Activated CD8-positive, alpha-beta memory T cell treated with anti-CD3 and anti-CD28 coated beads for 1 hour (primary cell): Measurements from ENCODE around the gene UQCC2.

Source experiments
- DNase-seq, 2 donors: peaks; one replicate each; pipeline ENCODE4 v3.0.0-alpha.2; 2020; ENCODE audit warnings: low read depth in 1 of 2; ENCODE audit errors: extremely low read depth in 1 of 2

Gene UQCC2

DNA sequence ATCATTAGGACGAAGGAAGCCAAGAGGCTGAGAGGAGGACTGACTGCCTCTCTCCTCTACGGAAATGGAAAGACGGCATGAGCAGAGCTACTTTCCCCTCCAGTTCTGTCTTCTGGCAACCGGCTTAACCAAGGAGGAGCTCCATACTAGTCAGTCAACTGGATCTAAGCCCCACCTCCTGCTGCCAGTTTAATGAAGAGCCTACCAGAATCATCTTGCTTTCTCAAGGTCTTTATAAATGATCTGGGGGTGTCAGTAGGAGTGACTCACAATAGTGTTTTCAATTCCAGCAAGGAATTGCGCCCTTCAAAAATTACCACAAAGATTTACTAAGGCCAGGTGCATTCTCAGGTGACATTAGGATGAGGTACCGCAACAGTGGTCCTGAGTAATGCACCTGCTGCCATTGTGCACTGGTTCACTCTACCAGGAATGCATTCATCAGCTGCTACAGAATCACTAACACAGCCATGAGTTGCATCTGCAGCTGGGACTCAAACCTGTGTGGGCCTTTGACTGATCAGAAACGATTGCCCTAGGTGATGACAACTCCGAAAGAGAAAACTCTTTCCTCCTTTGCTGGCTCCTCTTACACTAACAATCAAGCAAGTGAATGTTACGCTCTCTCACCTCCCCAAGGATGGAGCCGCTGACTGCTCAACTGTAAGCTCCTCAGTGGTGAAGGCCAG lies 2.8 kb downstream of the UQCC2 start:
- no peak for DNase-seq

DNA sequence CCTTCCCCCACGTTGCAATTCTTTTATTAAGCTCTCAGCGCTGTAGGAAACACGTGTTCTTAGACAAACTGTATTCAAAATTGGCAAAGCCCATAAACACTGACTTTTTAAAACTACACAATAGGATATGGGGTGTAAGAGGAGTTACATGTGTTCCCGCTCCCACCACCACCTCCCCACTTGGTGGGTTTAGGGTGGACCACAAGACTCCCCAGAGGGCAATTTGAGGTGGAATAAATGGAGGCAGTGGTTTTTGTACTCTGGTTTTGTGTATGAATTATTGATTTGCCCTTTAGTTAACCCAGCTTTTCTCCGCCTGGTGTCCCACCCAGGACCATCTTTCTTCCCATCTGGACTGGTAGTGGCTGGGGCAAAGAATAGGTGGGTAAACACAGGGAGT lies 3.7 kb downstream of the UQCC2 start:
- DNase-seq: no peak

DNA sequence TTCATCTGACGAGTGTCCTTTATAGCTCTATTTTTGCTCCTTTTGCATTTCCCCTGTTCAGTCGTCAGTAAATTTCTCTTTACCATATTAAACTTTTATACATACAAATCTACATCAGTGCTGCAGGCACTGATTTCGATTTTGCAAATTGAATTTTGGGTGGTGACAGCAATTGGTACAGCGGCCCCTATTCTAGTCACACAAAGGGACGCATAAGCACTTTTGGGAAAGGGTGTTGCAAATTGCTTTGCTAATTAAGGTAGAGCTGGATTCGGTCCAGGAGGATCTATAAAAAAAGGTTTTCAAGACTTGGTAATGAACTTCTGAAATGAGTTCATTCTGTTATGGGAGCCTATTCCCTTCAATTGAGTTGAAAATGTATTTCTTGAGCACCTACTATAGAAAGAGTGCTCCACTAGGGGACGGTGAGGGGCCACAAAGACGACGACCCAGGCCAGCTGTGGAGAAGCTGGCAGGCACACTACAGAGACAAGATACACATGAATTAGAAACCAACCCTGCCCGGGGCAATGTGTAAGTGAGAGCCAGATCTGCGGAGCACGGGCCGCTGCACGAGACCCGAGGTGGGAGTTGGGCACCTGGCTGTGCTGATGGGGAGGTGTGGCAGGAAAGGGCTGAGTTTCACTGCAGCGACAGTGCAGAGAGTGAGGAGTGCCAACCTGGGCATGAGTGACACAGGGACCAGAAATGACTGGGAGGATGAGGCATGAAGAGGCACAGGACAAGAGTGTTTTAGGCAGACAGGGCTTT lies 5.4 kb downstream of the UQCC2 start:
- no peak for DNase-seq

DNA sequence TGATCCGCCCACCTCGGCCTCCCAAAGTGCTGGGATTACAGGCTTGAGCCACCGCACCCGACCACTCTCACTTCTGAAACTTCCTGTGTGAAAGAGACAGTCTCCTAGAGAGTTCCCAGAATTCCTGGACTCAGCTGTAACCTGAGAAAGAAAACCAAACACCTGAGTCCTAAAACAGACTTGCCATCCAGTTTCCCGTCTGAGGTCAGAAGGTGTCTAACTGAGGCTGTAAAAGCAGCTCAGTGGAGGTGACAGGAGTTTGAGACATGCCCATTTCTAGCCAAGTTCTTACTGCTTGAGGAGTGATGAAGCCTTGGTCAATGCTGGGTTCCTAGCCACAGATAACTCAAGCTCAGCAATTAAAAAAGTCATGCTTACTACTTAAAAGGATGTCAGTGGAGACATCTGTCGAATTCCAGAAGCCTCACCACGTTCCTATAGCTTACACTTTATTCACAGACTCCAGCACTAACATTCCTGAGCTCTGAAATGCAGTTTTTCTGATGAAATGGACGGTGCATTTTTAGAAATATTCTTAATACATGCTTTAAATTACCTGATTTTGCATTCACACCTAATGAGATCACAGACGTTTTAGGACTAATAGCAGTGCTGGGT lies 6.1 kb downstream of the UQCC2 start:
- no peak for DNase-seq

DNA sequence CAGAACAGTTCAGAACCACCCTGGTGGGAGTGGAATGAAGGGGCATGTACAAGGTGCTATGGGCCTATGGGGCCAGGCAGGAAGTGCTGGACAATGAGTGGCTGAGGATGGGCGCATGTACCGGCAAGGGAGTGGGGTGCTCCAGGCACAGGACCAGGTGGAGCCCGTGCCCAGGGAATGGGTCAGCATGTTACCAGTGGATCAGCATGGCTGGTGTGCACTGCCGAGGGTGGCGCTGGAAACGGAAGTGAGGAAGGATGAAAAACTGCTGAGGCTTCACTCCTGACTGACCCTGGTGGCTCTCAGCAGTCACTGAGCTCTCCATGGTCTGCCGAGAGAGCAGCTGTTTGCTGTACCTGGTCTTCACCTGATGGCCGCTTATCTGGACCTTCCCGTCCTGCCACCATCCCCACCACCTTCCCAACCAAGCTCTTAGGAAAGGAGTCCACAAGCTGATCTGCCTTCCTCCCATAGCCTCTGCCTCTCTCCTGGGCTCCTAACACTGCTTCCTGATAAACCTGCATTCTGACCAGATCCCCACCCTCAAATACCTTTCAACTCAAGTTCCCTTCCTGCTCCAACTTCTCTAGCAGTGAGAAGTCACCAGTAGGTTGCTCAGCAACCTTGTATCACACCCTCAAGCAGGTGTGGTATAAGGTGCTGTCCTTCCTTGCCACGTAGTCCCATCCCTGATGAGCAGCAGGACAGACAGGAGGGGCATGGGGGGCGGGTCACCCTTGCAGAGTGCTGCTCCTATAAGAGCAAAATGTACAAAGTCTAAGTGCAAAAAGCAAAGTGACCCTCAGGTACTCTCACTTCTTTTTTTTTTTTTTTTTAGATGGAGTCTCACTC lies 7.1 kb downstream of the UQCC2 start:
- DNase-seq: no peak

DNA sequence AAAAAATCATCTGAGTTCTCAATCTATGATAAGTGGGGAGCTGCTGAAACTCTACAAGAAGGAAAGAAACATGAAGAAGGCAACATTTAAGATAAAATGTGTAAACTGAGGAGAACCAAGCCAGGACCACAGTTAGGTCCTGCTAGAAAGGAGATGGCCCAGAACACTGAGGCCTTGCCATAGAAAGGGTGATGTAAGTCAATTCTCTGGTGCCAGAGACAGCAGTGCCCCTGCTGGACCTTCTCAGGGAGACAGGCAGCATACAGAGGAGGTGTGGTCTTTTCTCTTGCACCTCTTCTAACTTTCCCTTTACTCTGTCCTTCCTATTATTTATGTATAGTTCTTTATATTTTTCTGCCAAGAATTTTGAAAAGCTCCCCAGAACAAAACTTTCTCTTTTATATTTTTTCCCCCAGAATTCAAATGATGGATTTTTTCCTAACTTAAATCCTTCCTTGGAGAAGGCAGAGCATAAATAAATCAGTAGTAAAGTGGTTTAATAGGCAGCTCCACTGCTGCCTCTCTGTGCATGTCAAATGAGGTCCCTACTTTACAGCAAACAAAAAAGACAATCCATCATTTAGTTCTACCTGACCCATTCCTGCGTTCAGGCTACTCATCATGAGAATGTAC lies 9.0 kb downstream of the UQCC2 start:
- DNase-seq: no peak

DNA sequence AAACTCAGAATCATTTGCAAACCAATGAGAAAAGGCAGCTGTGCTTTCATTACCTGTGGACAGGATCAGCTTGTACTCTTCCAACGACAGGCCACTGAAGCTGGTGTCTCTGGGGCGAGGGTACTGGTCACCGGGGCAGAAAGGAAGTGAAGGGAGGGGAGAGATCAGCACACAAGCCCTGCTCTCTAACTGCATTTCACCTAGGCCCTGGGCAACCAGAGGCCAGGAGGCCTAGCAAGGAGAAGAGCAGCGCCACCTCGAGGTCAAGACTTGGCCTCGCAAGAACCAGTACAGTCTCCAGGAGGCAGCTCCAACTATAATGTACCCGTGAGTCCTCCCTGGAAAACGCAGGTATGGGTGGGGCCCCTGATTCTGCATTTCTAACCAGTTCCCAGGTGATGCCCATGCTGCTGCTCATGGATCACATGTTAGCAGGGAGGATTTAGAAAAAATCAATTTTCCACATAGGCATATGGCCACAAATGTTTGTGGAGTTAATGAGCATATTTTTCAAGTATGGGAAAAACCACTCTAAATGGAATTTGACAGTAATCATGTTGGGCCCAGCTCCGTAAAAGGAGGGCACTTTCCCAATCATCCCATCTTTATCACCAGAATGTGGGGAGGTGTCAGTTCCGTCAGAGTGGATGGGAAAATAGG lies 11.0 kb downstream of the UQCC2 start:
- peak; percentile 52 to 64 for DNase-seq

DNA sequence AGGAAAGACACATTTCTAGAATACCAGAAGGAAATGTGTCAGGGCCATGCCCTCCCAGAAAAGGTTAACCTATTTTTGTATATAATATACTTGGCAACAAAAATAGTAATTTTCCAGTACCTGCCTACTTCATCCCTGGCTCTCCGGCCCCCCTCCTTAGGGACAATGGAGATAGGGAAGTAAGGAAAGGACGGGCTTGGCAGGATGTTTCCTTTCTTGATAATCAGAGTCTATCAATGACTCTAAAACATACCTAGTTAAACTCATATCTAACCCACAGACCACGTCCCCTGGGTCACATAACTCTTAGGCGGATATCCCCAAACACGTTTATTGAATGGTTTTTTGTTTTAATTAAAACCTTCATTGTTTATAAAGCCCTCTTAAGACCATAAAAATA lies 11.8 kb downstream of the UQCC2 start:
- DNase-seq: no peak

DNA sequence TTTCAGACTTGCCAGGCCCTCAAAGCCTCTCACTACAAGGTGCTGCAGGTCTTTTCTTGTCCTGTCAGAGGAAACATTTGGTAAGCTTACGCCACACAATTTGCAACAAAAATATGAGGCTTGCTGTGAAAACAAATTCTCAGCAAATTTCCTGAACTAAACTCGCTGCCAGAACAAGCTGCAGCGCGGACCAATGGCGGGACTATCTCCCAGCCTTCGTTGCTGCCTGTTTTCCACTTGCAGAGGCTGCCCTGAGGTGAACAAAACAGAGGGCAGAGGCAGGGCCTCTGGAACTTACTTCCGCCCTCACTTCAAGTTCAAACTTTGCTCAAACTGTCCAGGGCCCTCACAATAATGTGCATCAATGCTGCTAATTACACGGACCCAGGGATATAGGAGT lies 12.4 kb downstream of the UQCC2 start:
- no peak for DNase-seq

DNA sequence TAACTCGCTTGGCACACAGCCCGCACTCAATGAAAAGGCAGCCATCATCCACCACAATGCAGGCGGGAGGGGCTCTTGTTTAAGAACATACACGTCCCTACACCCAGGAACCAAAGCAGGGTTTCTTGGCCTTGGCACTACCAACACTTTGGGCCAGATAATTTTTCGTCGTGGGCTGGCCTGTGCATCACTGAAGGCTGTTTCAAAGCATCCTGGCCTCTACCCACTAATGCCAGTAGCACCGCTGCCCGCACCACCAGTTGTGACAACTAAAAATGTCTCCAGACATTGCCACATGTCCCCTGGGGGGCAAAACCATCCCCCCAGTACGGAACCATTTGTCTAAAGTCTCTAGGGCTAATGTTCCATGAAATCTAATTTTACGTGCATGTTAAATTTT lies 13.0 kb downstream of the UQCC2 start:
- DNase-seq: no peak

DNA sequence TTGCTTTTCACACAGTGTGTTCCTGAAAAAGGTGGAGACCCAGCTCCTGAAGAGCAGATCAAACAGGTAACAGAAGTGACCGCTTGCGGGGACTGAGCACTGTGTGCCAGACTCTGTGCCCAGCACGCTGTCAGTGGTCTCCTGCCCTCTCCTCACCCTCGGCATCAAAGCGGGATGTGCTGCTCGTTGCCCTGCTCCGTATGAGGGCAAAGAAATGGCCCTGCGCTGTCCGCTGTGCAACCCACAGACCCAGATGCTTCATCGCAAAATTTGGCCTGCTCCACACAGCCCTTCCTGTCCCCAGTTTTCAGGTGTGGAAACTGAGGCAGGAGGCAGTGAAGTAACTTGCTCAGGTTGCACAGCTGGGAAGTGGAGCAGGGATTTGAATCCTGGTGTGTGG lies 13.7 kb downstream of the UQCC2 start:
- no peak for DNase-seq

DNA sequence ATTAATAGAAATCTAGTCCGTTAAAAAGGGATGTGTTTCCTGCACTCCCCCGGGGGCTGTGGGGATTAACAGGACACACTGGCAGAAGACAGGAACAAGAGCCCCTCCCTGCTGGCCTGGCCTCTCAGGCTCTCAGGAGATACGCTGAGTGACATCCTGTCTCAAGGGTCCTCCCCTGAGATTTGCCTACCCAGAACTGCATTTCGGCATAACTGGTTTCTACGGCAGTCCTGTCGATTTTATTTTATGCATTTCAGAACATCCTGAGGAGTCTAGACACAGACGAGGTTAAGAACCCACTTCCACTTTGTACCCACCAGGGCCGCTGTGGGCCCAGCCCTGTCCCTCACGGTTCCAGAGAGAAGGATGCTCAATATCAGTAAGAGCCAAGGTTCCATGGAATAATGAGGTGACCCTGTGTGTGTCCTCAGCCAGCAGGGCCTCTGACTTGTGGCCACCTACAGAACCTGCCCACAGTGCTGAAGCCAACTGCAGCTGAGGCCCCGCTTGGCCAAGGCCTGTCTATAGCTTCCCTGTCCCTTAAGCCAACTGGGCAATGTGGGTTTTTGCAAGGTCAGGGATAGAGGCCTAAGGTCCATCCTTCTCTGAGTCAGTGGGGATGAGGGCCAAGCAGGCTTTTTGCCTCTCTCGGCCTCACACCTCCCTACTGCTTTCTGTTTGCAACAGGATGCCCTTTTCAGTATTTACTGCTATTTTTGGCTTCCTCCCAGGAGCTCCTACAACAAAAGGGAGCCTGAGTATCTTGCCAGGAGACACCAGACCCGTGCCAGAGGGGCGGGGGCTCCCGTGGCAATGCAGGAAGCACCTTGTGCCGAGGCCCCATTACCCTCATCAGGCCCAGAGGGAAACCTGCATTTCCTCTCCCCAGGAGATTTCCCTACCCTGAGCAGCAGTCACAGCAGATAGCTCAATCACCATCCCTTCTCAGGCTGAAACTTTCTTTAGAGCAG lies 14.7 kb downstream of the UQCC2 start:
- DNase-seq: no peak

DNA sequence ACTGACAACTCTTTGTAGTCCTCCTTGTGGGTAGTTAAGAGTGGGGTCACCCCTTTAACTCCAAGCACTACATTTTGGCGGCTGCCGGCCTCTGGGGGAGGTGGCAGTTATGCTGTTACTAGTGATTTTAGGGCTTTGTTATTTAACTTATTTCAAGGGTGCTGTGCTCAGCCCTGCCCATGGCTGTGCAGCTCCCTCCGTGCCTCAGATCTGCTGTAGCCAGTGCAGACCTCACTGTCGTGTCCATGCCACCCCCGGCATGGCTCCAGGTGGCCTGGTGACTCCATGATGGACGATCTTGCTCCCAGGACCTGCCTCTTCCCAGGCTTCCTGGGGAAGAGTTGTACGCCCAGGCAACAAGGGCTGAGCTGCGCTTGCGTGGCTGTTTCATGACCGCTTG lies 15.4 kb downstream of the UQCC2 start:
- no peak for DNase-seq

DNA sequence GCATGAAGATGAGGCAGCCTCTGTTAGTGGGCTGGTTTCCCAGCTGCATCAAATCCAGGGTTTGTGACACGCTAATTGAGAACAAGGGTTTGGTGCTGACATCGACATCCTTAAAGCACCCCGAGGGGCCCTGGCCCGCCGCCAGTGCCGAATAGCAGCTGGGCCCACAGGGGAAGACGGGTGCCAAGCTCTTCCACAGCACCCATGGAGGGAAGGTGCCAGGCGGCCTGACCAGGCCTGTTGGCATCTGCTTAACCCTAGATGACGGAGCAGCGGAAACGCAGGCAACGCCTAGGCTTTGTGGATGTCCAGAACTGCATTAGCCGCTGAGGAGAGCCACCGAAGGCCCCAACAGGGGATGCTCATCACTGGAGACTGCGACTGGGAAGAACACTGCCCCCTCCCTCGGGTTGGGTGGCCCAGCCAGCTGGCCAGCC lies 16.0 kb downstream of the UQCC2 start:
- DNase-seq: no peak

DNA sequence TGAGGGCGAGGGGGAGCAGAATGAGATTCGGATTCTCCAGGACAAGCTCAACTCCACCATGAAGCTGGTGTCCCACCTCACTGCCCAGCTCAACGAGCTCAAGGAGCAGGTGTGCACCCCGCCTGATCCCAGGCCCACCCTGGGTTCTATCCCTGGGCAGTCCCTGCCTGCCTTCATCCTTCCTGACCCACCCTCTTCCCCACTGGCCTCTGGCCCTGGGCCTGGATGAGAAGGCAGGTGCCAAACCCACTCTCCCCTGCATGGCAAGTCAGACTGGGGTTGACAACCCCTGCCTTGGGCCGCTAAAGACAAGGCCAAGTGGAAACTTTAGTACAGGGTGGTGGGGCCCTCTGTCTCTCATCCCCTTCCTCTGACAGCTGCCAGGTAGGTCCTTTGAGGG lies 16.5 kb downstream of the UQCC2 start:
- no peak for DNase-seq

DNA sequence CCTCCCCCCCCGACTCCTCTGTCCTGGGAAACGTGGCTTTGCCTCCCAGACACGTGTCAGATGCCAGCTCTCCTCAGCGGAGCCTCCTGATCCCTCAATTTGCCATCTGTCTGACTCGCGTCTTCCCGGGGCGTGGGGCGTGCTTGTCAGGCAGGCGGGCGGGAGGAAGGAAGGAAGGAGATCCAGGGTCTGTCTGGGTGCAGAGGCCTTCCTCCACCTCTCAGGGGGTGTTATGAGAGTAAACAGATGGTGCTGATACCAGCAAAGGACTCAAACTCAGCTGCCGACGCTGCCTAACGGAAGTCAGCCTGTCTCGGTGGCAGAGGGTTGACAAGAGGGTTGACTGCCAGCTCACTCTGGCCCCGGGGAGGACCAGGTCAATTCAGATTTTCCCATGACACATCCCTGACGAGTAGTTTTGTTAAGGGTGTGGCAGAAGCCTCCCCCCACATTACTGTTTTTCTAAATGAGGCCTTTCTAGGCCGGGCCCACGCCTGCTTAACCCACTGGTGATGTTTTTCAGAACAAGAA lies 17.0 kb downstream of the UQCC2 start:
- peak; percentile 32 to 52 for DNase-seq

DNA sequence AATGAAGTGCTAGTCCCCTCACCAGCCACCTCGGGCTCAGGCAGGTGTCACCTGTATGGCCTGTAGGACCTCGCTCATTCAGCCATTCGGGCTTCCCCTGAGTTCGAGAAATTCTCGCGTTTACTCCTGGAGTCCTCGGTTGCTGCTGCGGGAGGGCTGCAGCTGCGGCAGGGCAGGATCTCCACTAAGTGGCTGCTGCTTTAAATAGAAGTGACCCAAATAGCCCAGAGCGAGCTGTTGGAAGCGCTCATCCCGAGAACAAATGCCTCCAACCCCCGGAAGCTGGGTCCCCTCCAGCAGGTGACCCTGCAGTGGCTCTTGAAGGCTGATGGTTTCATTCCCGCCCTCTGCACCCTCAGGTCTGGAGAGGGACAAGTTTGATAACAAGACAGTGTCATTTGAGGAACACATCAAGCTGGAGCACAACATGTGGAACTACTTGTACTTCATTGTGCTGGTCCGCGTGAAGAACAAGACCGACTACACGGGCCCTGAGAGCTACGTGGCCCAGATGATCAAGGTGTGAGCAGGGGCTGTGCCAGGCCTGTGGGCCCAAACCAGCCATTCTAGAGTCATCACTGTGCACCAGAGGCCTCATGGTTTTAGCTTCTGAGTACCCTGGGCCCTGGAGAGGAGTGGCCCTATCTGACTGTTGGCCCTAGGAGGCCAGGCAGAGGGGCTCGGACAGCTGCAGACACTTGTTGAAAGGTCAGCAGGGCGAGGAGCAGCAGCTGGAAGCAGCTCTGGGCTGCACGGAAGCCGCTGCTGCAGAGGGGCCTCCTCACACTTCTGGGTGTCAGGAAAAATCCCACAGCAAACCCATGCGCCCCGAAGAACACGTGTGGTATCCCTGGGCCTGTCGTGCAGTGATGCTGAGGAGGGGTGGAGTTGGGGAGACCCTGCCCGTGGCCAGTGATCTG lies 18.1 kb downstream of the UQCC2 start:
- DNase-seq: no peak

DNA sequence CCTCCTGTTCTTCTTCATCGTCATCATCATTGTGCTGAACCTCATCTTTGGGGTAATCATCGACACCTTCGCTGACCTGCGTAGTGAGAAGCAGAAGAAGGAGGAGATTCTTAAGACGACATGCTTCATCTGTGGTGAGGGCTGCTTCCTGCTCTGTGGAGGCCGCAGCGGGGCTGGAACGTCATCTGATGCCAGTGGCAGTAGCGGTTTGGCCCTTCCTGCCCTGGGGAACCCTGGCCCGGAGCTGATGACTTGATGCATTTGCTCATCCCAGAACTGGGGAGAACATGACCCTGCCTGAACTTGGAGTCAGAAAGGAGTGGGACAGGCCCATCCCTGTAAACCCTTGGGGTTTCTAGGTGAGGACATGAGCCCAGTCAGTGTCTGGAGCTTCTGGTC lies 18.7 kb downstream of the UQCC2 start:
- peak; percentile 37 to 40 for DNase-seq
